Measurements from ENCODE around the gene HVCN1.
"Not testable (repeated sequence)": the region's sequence is repeated elsewhere in the genome, so short reads cannot be mapped to it uniquely, and the experiment has no call there.

Gene HVCN1

GRCh38 chr12:110661337-110661972, 27.5 kb downstream of the HVCN1 start:
- peak; percentile 9 for DNase-seq

GRCh38 chr12:110658878-110659277, 30.0 kb downstream of the HVCN1 start:
- no peak for DNase-seq

- no peak for DNase-seq
Observed at GRCh38 chr12:110658242-110658641, 30.7 kb downstream of the HVCN1 start.

- no peak for DNase-seq
Observed at GRCh38 chr12:110657747-110658146, 31.2 kb downstream of the HVCN1 start.

GRCh38 chr12:110656071-110656655, 32.8 kb downstream of the HVCN1 start:
- DNase-seq = no peak

- DNase-seq = not testable (repeated sequence)
Observed at GRCh38 chr12:110654238-110654637, 34.7 kb downstream of the HVCN1 start.

GRCh38 chr12:110649341-110649847, 39.5 kb downstream of the HVCN1 start:
- no peak for DNase-seq

GRCh38 chr12:110647631-110648040, 41.3 kb downstream of the HVCN1 start:
- DNase-seq = no peak

GRCh38 chr12:110641521-110641920, 47.4 kb downstream of the HVCN1 start:
- DNase-seq = no peak

GRCh38 chr12:110640275-110641025, 48.5 kb downstream of the HVCN1 start:
- no peak for DNase-seq

- no peak for DNase-seq
Observed at GRCh38 chr12:110639336-110640141, 49.4 kb downstream of the HVCN1 start.

GRCh38 chr12:110638796-110639195, 50.1 kb downstream of the HVCN1 start:
- no peak for DNase-seq

- DNase-seq = no peak
Observed at GRCh38 chr12:110637869-110638441, 51.0 kb downstream of the HVCN1 start.

- no peak for DNase-seq
Observed at GRCh38 chr12:110636516-110636915, 52.4 kb downstream of the HVCN1 start.

GRCh38 chr12:110635055-110635454, 53.9 kb downstream of the HVCN1 start:
- DNase-seq = no peak

GRCh38 chr12:110627500-110628195, 61.3 kb downstream of the HVCN1 start:
- DNase-seq = no peak

- DNase-seq = no peak
Observed at GRCh38 chr12:110622582-110622981, 66.3 kb downstream of the HVCN1 start.

GRCh38 chr12:110619534-110619953, 69.4 kb downstream of the HVCN1 start:
- no peak for DNase-seq

GRCh38 chr12:110616471-110617115, 72.3 kb downstream of the HVCN1 start:
- no peak for DNase-seq

- DNase-seq = no peak
Observed at GRCh38 chr12:110615171-110615570, 73.7 kb downstream of the HVCN1 start.

Data from GF-D8 (cell line).